K562 (cell line): ENCODE data around the gene SPG21.

Experiments
- CREB1 ChIP-seq, 2 experiments: sonication (generic) in 1 of 2; formaldehyde crosslinking in 1 of 2; IDR thresholded peaks; 2 replicates each; pipeline versions ENCODE4 v1.6.1 to v1.8.0; 2012 to 2022; ENCODE audit warnings: inconsistent platforms in 1 of 2, mild to moderate bottlenecking in 1 of 2, missing genetic modification reagents in 1 of 2, moderate library complexity in 1 of 2
- GABPB1 ChIP-seq: sonication (generic); formaldehyde crosslinking; IDR thresholded peaks from 2 replicates; pipeline ENCODE4 v1.8.0; 2022; ENCODE audit warnings: mild to moderate bottlenecking, missing genetic modification reagents
- TF ChIP-seq, protein P1 (sequence below): sonication (generic); formaldehyde crosslinking; IDR thresholded peaks from 2 replicates; pipeline ENCODE4 v1.8.0; 2022; ENCODE audit warnings: mild to moderate bottlenecking, low read depth, missing genetic modification reagents
- TF ChIP-seq, protein P2 (sequence below): fragments of 450-650 bp; conservative IDR thresholded peaks from 2 replicates; pipeline ENCODE4 v1.6.1; 2016; ENCODE audit warnings: missing genetic modification characterization, low read depth, mild to moderate bottlenecking, missing compliant biosample characterization, moderate library complexity
- TF ChIP-seq, protein P3 (sequence below), 3 experiments: IDR thresholded peaks in 2 of 3; conservative IDR thresholded peaks in 1 of 3; 2 replicates each; pipeline ENCODE4 v1.5.1; 2011 to 2012; ENCODE audit warnings: low read length in 3 of 3, mild to moderate bottlenecking in 3 of 3, control low read depth in 2 of 3, improper control_type of control experiment in 1 of 3, inconsistent platforms in 1 of 3, low read depth in 1 of 3, mixed read lengths in 1 of 3, moderate library complexity in 1 of 3; ENCODE audit not compliant: insufficient read depth in 2 of 3

DNA sequence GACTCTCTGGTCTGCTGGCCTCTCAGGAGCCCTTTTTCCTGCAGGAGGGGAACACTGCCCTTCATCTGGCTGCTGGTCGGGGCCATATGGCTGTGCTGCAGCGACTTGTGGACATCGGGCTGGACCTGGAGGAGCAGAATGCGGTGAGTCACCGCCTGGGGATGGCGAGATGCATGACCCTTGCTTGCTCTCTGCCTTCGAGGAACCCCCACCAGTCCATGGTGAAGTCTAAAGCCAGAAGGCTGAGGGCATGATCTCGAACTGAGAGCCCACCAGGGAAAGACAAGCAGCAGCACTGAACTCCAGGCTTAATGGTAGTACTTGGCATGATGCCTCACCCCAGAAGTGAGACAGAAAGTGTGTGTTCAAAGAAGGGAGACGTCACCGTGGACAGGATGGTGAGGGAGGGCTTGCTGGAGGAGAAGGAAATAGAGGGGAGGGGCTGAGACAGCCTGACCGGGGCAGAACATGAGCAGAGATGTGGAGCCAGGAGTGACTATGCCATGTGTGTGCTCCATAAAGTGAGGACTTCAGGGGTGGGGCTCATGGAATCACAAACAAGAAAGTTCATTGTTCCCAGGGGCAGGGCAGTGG, 58.8 kb downstream of the SPG21 start:
- TF ChIP-seq, protein P1, sequence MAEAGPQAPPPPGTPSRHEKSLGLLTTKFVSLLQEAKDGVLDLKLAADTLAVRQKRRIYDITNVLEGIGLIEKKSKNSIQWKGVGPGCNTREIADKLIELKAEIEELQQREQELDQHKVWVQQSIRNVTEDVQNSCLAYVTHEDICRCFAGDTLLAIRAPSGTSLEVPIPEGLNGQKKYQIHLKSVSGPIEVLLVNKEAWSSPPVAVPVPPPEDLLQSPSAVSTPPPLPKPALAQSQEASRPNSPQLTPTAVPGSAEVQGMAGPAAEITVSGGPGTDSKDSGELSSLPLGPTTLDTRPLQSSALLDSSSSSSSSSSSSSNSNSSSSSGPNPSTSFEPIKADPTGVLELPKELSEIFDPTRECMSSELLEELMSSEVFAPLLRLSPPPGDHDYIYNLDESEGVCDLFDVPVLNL (CRISPR knock-in tag), result no peak
- TF ChIP-seq, protein P2, sequence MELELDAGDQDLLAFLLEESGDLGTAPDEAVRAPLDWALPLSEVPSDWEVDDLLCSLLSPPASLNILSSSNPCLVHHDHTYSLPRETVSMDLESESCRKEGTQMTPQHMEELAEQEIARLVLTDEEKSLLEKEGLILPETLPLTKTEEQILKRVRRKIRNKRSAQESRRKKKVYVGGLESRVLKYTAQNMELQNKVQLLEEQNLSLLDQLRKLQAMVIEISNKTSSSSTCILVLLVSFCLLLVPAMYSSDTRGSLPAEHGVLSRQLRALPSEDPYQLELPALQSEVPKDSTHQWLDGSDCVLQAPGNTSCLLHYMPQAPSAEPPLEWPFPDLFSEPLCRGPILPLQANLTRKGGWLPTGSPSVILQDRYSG (tag), result no peak
- TF ChIP-seq, protein P3, sequence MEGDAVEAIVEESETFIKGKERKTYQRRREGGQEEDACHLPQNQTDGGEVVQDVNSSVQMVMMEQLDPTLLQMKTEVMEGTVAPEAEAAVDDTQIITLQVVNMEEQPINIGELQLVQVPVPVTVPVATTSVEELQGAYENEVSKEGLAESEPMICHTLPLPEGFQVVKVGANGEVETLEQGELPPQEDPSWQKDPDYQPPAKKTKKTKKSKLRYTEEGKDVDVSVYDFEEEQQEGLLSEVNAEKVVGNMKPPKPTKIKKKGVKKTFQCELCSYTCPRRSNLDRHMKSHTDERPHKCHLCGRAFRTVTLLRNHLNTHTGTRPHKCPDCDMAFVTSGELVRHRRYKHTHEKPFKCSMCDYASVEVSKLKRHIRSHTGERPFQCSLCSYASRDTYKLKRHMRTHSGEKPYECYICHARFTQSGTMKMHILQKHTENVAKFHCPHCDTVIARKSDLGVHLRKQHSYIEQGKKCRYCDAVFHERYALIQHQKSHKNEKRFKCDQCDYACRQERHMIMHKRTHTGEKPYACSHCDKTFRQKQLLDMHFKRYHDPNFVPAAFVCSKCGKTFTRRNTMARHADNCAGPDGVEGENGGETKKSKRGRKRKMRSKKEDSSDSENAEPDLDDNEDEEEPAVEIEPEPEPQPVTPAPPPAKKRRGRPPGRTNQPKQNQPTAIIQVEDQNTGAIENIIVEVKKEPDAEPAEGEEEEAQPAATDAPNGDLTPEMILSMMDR (IDR thresholded peaks at IDR 0.05 in 2 of 3, conservative IDR thresholded peaks at IDR 0.05 in 1 of 3; ENCODE audit: insufficient read depth in 2 of 3, low read depth in 1 of 3, low read length in 3 of 3), result no peak
- TF ChIP-seq CREB1 (IDR thresholded peaks at IDR 0.05) (no peak), CREB1 (CRISPR knock-in tag; IDR thresholded peaks at IDR 0.05) (no peak), GABPB1 (CRISPR knock-in tag) (no peak)
